Brain microvascular endothelial cell (primary cell): ENCODE data around the gene FOLR2.
A peak's percentile ranks its signal among the peaks of the same experiment; 100 is the strongest.

ENCODE experiments used
- DNase-seq: peaks from one replicate; pipeline ENCODE4 v3.0.0-alpha.2; 2020
- H3K27ac ChIP-seq: fragments of 250-450 bp; sonication (Bioruptor Pico); 2 replicates; pipeline ENCODE4 v1.5.1; 2020; ENCODE audit warnings: mild to moderate bottlenecking, moderate library complexity
- H3K27me3 ChIP-seq: fragments of 250-450 bp; sonication (Bioruptor Pico); replicated peaks from 2 replicates; pipeline ENCODE4 v1.5.1; 2020; ENCODE audit warnings: mild to moderate bottlenecking
- H3K36me3 ChIP-seq: fragments of 250-450 bp; sonication (Bioruptor Pico); replicated peaks from 2 replicates; pipeline ENCODE4 v1.5.1; 2020; ENCODE audit warnings: mild to moderate bottlenecking
- H3K4me3 ChIP-seq: 2 replicates; pipeline ENCODE4 v1.5.1; 2011; ENCODE audit warnings: low read depth, mild to moderate bottlenecking, control low read depth, low read length, moderate library complexity
- CTCF ChIP-seq: IDR thresholded peaks from 2 replicates; pipeline ENCODE4 v1.5.1; 2011; ENCODE audit warnings: low read depth, mild to moderate bottlenecking, moderate library complexity, low read length, control low read depth, inconsistent platforms; ENCODE audit errors: missing control alignments
- in situ Hi-C: cut with HindIII; loops from 2 replicates; pipeline ENCODE4 v1.10.0; 2017; ENCODE audit warnings: low sequenced_read_pairs, low pct_ligation_motif_present

The FOLR2 gene

GRCh38 chr11:72235351-72236057 lies 18.9 kb downstream of the FOLR2 start:
- peaks cover 2% of the 10 kb centered on the region for H3K27me3 ChIP-seq
- no peak overlapping the region for H3K27ac ChIP-seq
- in situ Hi-C loops: no loop called here
- H3K36me3 ChIP-seq: peaks cover 72% of the 10 kb centered on the region
- no peak for TF ChIP-seq CTCF
- H3K4me3 ChIP-seq: no peak overlapping the region
- no peak for DNase-seq

GRCh38 chr11:72236083-72236697 lies 19.6 kb downstream of the FOLR2 start:
- no peak overlapping the region for H3K4me3 ChIP-seq
- in situ Hi-C loops: no loop called here
- peaks cover 66% of the 10 kb centered on the region for H3K36me3 ChIP-seq
- no peak overlapping the region for H3K27ac ChIP-seq
- peaks cover 7% of the 10 kb centered on the region for H3K27me3 ChIP-seq
- DNase-seq: no peak
- TF ChIP-seq CTCF: no peak

GRCh38 chr11:72236774-72237111 lies 20.1 kb downstream of the FOLR2 start:
- Histone ChIP-seq H3K27me3 (peaks cover 9% of the 10 kb centered on the region), H3K36me3 (peaks cover 60% of the 10 kb centered on the region), H3K4me3 (no peak overlapping the region), H3K27ac (no peak overlapping the region)
- in situ Hi-C loops: no loop called here
- no peak for DNase-seq
- no peak for TF ChIP-seq CTCF

- H3K36me3 ChIP-seq: peaks cover 54% of the 10 kb centered on the region
- peaks cover 15% of the 10 kb centered on the region for H3K27me3 ChIP-seq
- no peak for TF ChIP-seq CTCF
- no peak overlapping the region for H3K27ac ChIP-seq
- in situ Hi-C loops: no loop called here
- no peak overlapping the region for H3K4me3 ChIP-seq
- DNase-seq: no peak
Observed at GRCh38 chr11:72237112-72237931, 20.7 kb downstream of the FOLR2 start.

- in situ Hi-C loops: no loop called here
- Histone ChIP-seq H3K36me3 (peaks cover 47% of the 10 kb centered on the region), H3K27ac (no peak overlapping the region), H3K27me3 (peaks cover 22% of the 10 kb centered on the region), H3K4me3 (no peak overlapping the region)
- TF ChIP-seq CTCF: peak; percentile 91
- peak; percentile 52 for DNase-seq
Observed at GRCh38 chr11:72238040-72238450, 21.5 kb downstream of the FOLR2 start.
